ENCODE measurements around the gene EEIG2.

The EEIG2 gene

GRCh38 chr1:108595507-108595906 is 35.6 kb downstream of the EEIG2 start:
- FAIRE-seq (no peak), DNase-seq (ENCODE audit: insufficient read length, low spot score) (no peak)
- no peak for TF ChIP-seq POU2F2 (IDR thresholded peaks at IDR 0.05; ENCODE audit: low read depth, low read length)
- TF ChIP-seq POLR2AphosphoS5 (IDR thresholded peaks at IDR 0.05; ENCODE audit: low read depth, low read length), result no peak
- TF ChIP-seq TAF1 (IDR thresholded peaks at IDR 0.05; ENCODE audit: low read depth, low read length), result no peak
- no peak for TF ChIP-seq SPI1 (IDR thresholded peaks at IDR 0.05; ENCODE audit: low read depth, low read length)

DNA sequence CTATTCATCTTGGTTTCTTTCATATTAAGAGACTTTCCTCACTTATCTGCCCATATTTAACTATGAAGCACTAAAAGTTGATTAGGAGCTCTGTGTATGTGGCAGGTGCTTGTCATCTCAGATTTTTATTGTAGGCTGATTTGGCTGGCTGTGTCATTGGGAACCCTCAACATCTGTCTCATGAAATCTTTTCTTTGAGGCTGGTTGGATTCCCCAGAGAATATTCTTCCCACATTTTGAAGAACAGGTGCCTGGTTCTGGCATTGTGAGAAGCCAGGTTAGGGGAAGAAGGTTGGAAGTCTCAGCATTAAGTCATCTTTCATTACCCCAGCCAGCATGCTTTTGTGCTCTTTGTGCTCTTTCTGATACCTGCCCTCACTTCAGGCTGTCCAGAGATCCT is 37.1 kb downstream of the EEIG2 start:
- FAIRE-seq (no peak), DNase-seq (ENCODE audit: insufficient read length, low spot score) (no peak)
- no peak for TF ChIP-seq POLR2A (IDR thresholded peaks at IDR 0.05; ENCODE audit: low read depth, low read length)
- TF ChIP-seq SPI1 (IDR thresholded peaks at IDR 0.05; ENCODE audit: low read depth, low read length), result no peak
- no peak for TF ChIP-seq POLR2AphosphoS5 (IDR thresholded peaks at IDR 0.05; ENCODE audit: low read depth, low read length)
- TF ChIP-seq TAF1 (IDR thresholded peaks at IDR 0.05; ENCODE audit: low read depth, low read length), result no peak
- TF ChIP-seq POU2F2 (IDR thresholded peaks at IDR 0.05; ENCODE audit: low read depth, low read length), result no peak
- TF ChIP-seq PAX5 (IDR thresholded peaks at IDR 0.05; ENCODE audit: insufficient read depth, low read length, severe bottlenecking), result no peak

DNA sequence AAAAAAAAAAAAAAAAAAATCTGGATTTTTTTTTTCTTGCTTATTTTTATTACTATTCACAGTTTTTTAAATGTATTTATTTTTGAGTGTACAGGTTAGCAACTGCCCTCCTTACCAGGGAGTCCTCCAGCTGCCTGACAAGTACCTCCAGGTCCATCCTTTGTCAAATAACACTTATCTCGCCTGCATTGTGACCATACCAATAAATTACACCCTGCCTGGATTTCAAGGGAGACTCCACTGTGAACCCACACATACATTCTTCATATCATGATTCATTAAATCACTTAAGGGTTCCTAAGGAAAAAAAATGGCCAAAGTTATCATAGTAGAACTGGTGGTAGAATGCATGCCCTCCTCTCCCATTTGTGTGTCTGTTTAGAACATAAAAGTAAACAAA is 38.4 kb downstream of the EEIG2 start:
- TF ChIP-seq SPI1 (IDR thresholded peaks at IDR 0.05; ENCODE audit: low read depth, low read length) (no peak), TAF1 (IDR thresholded peaks at IDR 0.05; ENCODE audit: low read depth, low read length) (no peak), POU2F2 (IDR thresholded peaks at IDR 0.05; ENCODE audit: low read depth, low read length) (no peak), POLR2AphosphoS5 (IDR thresholded peaks at IDR 0.05; ENCODE audit: low read depth, low read length) (no peak), POLR2A (IDR thresholded peaks at IDR 0.05; ENCODE audit: low read depth, low read length) (no peak)
- DNase-seq (ENCODE audit: insufficient read length, low spot score) (no peak), FAIRE-seq (no peak)

- DNase-seq (ENCODE audit: insufficient read length, low spot score), result no peak
- no peak for TF ChIP-seq PAX5 (IDR thresholded peaks at IDR 0.05; ENCODE audit: insufficient read depth, low read length, severe bottlenecking)
- TF ChIP-seq POLR2AphosphoS5 (IDR thresholded peaks at IDR 0.05; ENCODE audit: low read depth, low read length), result no peak
- no peak for TF ChIP-seq POU2F2 (IDR thresholded peaks at IDR 0.05; ENCODE audit: low read depth, low read length)
- no peak for TF ChIP-seq SPI1 (IDR thresholded peaks at IDR 0.05; ENCODE audit: low read depth, low read length)
- TF ChIP-seq TAF1 (IDR thresholded peaks at IDR 0.05; ENCODE audit: low read depth, low read length), result no peak
- no peak for TF ChIP-seq POLR2A (IDR thresholded peaks at IDR 0.05; ENCODE audit: low read depth, low read length)
- FAIRE-seq, result no peak
Observed at GRCh38 chr1:108600504-108600903, 40.6 kb downstream of the EEIG2 start.

GRCh38 chr1:108601708-108602410 is 42.0 kb downstream of the EEIG2 start:
- FAIRE-seq, result no peak
- DNase-seq (ENCODE audit: insufficient read length, low spot score), result no peak
- TF ChIP-seq SPI1 (IDR thresholded peaks at IDR 0.05; ENCODE audit: low read depth, low read length) (no peak), POLR2A (IDR thresholded peaks at IDR 0.05; ENCODE audit: low read depth, low read length) (no peak), TAF1 (IDR thresholded peaks at IDR 0.05; ENCODE audit: low read depth, low read length) (no peak), PAX5 (IDR thresholded peaks at IDR 0.05; ENCODE audit: insufficient read depth, low read length, severe bottlenecking) (no peak), POU2F2 (IDR thresholded peaks at IDR 0.05; ENCODE audit: low read depth, low read length) (no peak), POLR2AphosphoS5 (IDR thresholded peaks at IDR 0.05; ENCODE audit: low read depth, low read length) (no peak)

GRCh38 chr1:108605633-108606032 is 45.7 kb downstream of the EEIG2 start:
- FAIRE-seq, result no peak
- DNase-seq (ENCODE audit: insufficient read length, low spot score), result no peak
- no peak for TF ChIP-seq TAF1 (IDR thresholded peaks at IDR 0.05; ENCODE audit: low read depth, low read length)
- no peak for TF ChIP-seq PAX5 (IDR thresholded peaks at IDR 0.05; ENCODE audit: insufficient read depth, low read length, severe bottlenecking)
- TF ChIP-seq POLR2AphosphoS5 (IDR thresholded peaks at IDR 0.05; ENCODE audit: low read depth, low read length), result no peak
- TF ChIP-seq POU2F2 (IDR thresholded peaks at IDR 0.05; ENCODE audit: low read depth, low read length), result no peak
- TF ChIP-seq POLR2A (IDR thresholded peaks at IDR 0.05; ENCODE audit: low read depth, low read length), result no peak
- no peak for TF ChIP-seq SPI1 (IDR thresholded peaks at IDR 0.05; ENCODE audit: low read depth, low read length)

DNA sequence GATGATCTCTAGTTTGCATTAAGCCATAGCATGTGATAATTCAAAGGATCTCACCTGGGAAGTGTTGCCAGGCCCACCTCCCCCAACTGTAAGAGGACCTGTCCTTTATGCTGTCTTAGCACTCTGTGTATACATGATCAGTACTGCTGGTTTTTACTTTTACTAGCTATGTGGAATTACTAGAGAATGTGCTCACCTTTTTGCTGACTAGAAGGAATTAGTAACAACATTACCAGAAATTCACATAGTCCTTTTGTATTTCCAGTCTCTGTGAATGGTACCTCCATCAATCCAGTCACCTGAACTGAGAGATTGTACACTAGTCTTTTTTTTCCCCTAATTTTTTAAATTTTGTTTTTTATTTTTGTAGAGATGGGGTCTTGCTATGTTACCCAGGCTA is 46.6 kb downstream of the EEIG2 start:
- TF ChIP-seq SPI1 (IDR thresholded peaks at IDR 0.05; ENCODE audit: low read depth, low read length), result no peak
- no peak for TF ChIP-seq PAX5 (IDR thresholded peaks at IDR 0.05; ENCODE audit: insufficient read depth, low read length, severe bottlenecking)
- no peak for TF ChIP-seq POLR2A (IDR thresholded peaks at IDR 0.05; ENCODE audit: low read depth, low read length)
- TF ChIP-seq TAF1 (IDR thresholded peaks at IDR 0.05; ENCODE audit: low read depth, low read length), result no peak
- TF ChIP-seq POU2F2 (IDR thresholded peaks at IDR 0.05; ENCODE audit: low read depth, low read length), result no peak
- no peak for FAIRE-seq

DNA sequence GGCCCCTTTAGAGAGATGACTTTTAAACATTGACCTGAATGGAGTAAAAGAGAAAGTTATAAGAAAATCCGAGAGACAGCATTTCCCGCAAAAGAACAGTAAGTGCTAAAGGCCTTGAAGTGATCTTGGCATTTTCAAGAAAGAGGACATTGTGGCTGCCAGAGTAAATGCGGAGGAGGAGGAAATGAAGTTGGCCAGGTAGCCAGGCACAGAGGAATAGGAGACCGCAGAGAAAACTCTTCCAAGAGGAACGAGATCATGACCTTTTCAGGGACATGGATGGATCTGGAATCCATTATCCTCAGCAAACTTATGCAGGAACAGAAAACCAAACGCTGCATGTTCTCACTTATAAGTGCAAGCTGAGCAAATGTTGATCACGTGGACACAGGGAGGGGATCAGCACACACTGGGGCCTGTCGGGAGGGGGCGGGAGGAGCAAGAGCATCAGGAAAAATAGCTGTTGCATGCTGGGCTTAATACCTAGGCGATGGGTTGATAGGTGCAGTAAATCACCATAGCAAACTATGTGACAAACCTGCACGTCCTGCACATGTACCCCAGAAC is 49.7 kb downstream of the EEIG2 start:
- TF ChIP-seq SPI1 (IDR thresholded peaks at IDR 0.05; ENCODE audit: low read depth, low read length) (no peak), POU2F2 (IDR thresholded peaks at IDR 0.05; ENCODE audit: low read depth, low read length) (no peak), POLR2AphosphoS5 (IDR thresholded peaks at IDR 0.05; ENCODE audit: low read depth, low read length) (no peak), POLR2A (IDR thresholded peaks at IDR 0.05; ENCODE audit: low read depth, low read length) (no peak), PAX5 (IDR thresholded peaks at IDR 0.05; ENCODE audit: insufficient read depth, low read length, severe bottlenecking) (no peak), TAF1 (IDR thresholded peaks at IDR 0.05; ENCODE audit: low read depth, low read length) (no peak)
- FAIRE-seq (no peak), DNase-seq (ENCODE audit: insufficient read length, low spot score) (no peak)

More for the DNA sequence above, 46.6 kb downstream of the EEIG2 start:
- no peak for DNase-seq (ENCODE audit: insufficient read length, low spot score)

All from GM12891 (cell line).